HEK293 (cell line): ENCODE results near the gene MDFI.

Experiments used
- CTCF ChIP-seq: fragments of 450-650 bp; formaldehyde crosslinking; IDR thresholded peaks from 2 replicates; pipeline ENCODE4 v1.5.1; 2016; ENCODE audit warnings: missing biosample characterization, missing genetic modification characterization
- TRIM28 ChIP-seq: IDR thresholded peaks from 2 replicates; pipeline ENCODE4 v1.6.1; 2011; ENCODE audit warnings: low read length, control low read depth, borderline replicate concordance
- ZBTB21 ChIP-seq: fragments of 450-650 bp; formaldehyde crosslinking; IDR thresholded peaks from 2 replicates; pipeline ENCODE4 v1.5.1; 2017; ENCODE audit warnings: missing biosample characterization, missing genetic modification characterization
- ZBTB6 ChIP-seq: fragments of 450-650 bp; formaldehyde crosslinking; IDR thresholded peaks from 2 replicates; pipeline ENCODE4 v1.5.1; 2017; ENCODE audit warnings: missing biosample characterization, missing genetic modification characterization
- ZNF18 ChIP-seq: fragments of 450-650 bp; formaldehyde crosslinking; IDR thresholded peaks from 2 replicates; pipeline ENCODE4 v1.5.1; 2016; ENCODE audit warnings: missing biosample characterization, missing genetic modification characterization
- ZNF350 ChIP-seq: fragments of 450-650 bp; formaldehyde crosslinking; IDR thresholded peaks from 2 replicates; pipeline ENCODE4 v1.5.0; 2017; ENCODE audit warnings: missing biosample characterization, mild to moderate bottlenecking, missing genetic modification characterization
- ZNF37A ChIP-seq: fragments of 450-650 bp; IDR thresholded peaks from 2 replicates; pipeline ENCODE4 v1.5.1; 2018; ENCODE audit warnings: missing biosample characterization, missing genetic modification characterization
- ZNF692 ChIP-seq: fragments of 450-650 bp; formaldehyde crosslinking; IDR thresholded peaks from 2 replicates; pipeline ENCODE4 v1.5.1; 2016; ENCODE audit warnings: missing biosample characterization, missing genetic modification characterization
- ZNF747 ChIP-seq: fragments of 450-650 bp; formaldehyde crosslinking; IDR thresholded peaks from 2 replicates; pipeline ENCODE4 v1.5.1; 2016; ENCODE audit warnings: missing biosample characterization, missing genetic modification characterization
- ZNF76 ChIP-seq: fragments of 450-650 bp; formaldehyde crosslinking; IDR thresholded peaks from 2 replicates; pipeline ENCODE4; 2016; ENCODE audit warnings: low read depth, missing biosample characterization, missing genetic modification characterization, borderline replicate concordance

- TF ChIP-seq CTCF (tag by site-specific recombination) (no peak), ZNF350 (tag by site-specific recombination) (no peak), ZNF37A (tag by site-specific recombination) (no peak), ZNF747 (tag by site-specific recombination) (no peak), ZNF18 (tag by site-specific recombination) (no peak), ZNF76 (tag by site-specific recombination) (no peak), TRIM28 (no peak), ZNF692 (tag by site-specific recombination) (no peak), ZBTB21 (tag by site-specific recombination) (no peak), ZBTB6 (no peak)
Measured at GRCh38 chr6:41601248-41601549, 37.1 kb upstream of the MDFI start.
